GM19455 (cell line): ENCODE results near the gene PSMD5.
A peak's percentile ranks its signal among the peaks of the same experiment; 100 is the strongest.

ENCODE experiments used
- ATAC-seq: cut with Tn5 transposase; IDR thresholded peaks from one replicate; pipeline ENCODE4 v1.9.1; 2021; ENCODE audit not compliant: unreplicated experiment

The PSMD5 gene

GRCh38 chr9:120842685-120843485 lies at the start of gene PSMD5:
Gene PSMD5 (minus strand): TSS chr9:120842922. CDS start chr9:120842909, 13 bp downstream.
- peak; percentile 100 for ATAC-seq

- ATAC-seq: peak; percentile 35
Measured at GRCh38 chr9:120891884-120892747, 49.4 kb upstream of the PSMD5 start.

DNA sequence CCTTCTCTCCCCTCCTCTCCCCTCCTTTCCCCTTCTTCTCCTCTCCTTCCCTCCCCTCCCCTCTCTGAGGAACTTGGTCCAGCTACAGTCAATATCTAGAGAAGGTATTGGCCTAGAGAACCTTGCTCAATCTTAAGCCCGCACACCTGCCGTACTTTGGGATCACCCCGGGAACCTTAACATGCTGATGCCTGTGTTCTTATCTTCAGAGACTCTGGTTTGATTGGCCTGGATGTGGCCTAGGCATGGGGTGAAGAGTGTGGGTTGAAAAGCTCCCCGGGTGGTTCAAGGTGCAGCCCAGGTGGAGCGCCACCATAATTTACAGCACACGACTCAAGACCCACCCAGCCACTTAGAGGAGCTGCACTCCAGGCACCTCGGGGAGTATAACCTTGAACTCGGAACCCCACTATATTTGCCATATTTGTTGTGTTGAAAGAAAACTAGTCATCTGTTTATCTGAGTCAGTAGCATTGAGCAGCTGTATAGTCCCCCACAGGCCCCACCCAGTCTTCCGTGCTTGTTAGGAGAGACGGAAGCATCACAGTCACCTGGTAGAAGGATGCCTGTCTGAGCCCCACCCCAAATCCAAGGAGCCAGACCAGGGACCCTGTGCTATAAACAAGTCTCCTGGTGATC lies 48.6 kb upstream of the PSMD5 start:
- ATAC-seq: no peak

DNA sequence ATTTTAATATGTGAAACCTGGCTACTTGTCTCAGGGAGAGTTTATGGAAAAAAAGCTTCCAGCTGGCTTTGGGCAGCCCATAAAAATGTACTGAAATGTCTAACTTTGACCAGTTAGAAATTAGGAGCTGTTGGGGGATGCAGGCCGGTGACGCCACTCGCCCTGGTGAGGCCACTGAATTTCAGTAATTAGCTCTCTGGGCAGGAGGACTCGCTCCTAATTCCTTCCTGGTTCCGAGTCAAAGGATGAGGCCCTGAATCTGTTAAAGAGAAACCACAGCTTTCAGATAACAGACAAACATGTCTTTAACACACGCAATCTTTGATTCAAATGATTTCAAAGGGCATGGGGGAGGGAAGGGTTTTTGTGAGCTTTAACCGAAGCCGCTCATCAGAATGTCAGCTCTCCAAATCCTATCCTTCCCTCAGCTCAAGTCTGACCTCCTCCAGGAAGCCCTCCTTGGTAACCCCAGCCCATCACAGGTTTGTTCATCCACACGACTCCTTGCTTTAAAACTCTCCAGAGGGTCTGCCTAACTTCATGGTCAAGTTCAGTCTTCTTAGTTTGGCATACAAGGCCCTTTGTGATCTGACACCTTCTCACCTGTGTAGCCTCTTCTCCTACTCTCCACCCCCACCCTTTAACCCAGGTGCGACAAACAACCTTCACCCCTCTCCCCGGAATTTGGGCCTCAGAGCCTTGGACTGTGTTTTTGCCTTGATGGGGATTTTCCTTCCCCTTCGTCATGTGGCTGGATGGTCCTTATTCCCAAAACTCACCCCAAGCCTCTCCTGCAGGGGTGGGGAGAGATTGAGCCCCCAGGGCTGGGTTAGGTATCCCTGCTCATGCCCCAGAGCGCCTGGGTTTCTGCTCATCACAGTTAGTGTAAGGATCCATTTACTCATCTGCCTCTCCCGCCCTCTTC lies 47.9 kb upstream of the PSMD5 start:
- ATAC-seq: no peak

- ATAC-seq: no peak
Measured at GRCh38 chr9:120889606-120890271, 47.0 kb upstream of the PSMD5 start.

DNA sequence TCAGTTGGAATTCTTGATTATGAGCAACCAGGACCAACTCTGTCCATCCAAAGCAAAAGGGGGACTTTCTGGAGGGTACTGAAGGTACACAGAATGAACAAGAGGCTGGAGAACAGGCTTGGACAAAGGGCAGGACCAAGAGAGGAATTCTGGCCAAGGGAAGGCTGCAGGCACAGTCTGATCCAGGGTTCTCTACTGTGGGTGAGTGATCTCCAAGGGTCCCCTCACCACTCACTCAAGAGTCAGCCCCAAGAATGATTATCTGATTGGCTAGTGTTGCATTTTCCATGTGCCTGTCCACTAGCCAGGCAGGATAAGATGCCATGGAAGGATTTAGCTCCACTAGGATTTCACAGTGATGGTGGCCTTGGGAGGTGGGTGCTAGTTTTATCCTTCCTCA lies 45.9 kb upstream of the PSMD5 start:
- no peak for ATAC-seq

- ATAC-seq: no peak
Measured at GRCh38 chr9:120886490-120886967, 43.8 kb upstream of the PSMD5 start.

DNA sequence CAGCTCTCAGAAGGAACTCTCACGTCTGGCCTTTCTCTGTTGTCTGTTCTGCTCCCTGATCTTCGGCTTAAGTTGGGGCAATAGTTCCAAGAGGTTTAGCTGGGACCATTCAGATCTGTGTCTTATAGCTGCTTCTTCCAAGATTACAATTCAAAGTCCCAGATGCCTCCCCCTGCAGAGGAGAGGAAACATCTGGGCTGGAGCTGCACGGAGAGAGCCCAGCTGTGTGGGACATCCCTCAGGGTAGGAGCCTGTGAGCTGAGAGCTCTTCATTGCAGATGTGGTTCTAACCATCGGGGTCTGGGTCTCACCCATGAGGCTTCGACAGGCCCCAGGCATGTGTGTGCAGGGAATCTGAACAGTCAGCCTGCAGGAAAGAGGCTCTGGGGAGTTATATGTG lies 43.2 kb upstream of the PSMD5 start:
- ATAC-seq: no peak

- ATAC-seq: no peak
Measured at GRCh38 chr9:120885457-120885856, 42.7 kb upstream of the PSMD5 start.

DNA sequence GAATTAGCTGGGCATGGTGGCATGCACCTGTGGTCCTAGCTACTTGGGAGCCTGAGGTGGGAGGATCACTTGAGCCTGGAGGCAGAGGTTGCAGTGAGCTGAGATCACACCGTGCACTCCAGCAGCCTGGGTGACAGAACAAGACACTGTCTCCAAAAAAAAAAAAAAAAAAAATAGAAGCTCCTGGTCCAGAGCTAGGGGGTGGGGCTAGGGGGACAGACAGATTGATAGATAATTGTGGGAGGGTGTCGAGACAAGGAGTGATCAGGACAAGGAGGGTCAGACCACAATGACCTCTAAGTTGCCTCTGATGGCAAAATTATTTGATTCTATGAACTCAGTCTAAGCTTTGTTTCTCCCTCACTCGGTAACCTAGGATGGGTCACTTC lies 40.9 kb upstream of the PSMD5 start:
- ATAC-seq: no peak

- ATAC-seq: no peak
Measured at GRCh38 chr9:120882935-120883607, 40.3 kb upstream of the PSMD5 start.

DNA sequence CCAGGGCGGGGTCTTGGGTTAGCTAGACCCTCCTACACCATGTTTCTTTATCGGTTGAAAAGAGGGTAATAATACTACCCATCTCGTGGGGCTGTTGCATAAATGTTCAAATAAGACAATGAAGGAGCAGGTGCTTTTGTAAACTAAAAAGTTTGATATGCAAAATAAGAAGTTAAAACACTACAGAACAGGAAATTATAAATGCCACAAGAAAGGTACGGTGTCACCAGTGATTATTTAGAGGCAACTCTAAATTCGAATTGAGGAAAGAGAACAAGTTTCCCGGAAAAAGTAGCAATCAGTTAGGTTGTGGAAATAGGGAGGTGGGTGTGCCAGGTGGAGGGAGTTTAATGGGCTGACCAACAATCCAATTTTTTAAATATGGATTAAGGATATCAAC lies 36.7 kb upstream of the PSMD5 start:
- no peak for ATAC-seq

DNA sequence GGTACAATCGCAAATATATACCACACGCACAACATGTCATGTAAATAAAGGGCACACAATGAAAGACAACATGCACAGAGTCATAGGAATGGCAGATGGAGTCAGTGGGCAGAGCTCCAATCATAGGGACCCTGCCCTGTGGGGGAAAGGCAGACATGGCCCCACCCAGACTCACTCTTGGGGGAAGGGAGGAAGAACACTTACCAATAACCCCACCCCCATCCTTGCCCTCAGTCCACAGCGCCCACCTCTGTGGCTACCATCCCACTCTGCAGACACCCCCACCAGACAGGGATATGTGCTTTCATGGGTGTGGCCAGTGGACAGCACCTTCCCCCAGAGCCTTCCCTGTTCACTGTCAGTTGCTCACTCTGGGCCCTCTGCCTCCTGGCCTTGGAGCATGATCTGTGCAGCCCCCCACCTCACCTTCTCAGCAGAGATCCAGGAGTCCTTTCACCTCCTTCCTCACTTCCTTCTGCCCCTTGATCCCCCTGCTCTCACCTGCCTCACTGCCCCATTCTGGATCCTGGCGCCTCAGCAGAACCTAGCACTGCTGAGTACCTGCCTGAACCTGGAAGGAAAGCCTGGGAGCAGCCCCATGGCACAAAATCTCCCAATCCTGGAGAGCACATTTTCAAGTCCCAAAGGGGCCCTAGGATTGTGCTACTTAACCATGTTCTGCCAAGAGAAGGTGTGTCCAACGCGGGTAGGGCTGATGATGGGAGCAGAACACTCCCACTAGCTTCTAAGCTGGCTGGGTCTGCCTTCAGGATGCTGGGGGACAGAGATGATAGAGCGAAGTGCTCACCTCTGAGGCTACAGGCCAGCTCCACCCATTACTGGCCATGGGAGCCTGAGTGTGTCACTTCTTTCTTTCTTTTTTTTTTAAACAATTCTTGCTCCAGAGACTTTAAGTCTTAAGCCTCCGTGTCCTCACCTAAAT lies 35.7 kb upstream of the PSMD5 start:
- ATAC-seq: no peak

DNA sequence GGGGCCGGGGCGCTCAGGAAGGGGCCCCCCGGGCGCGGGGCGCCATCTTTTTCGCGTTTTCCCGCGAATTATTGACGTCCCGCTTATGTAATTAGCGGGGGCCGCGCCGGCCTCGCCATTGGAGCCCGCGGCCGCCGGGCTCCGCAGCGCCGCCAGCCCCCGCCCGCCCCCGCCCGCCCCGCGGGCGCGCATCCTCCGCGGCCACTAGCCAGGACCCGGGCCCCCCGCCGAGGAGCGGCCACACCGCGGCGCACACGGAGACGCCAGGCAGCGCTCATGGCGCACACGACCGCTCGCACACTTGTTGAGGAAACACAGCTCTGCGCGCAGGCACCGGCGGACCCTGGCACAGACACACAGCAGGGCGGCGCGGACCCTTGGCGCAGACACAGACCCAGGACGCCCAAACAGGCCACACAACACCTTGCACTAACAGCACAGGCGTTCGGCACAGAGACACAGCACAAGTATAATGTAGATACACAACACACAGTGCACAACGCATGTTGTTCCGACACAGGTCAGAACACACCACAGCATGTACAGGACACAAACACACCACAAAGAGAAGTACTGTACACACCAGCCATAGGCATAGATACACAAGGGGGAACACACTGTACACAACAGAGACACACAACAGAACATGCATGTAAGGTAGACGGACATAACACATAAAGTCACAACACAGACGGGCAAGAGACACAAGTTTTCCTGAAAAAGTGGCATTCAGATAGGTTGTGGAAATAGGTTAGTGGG lies 34.7 kb upstream of the PSMD5 start:
- ATAC-seq: peak; percentile 36

GRCh38 chr9:120876842-120877240 lies 34.1 kb upstream of the PSMD5 start, which contains the start of gene PHF19:
Gene PHF19 (minus strand): TSS chr9:120877188. CDS start chr9:120874741, 2,447 bp downstream.
- peak; percentile 31 for ATAC-seq

GRCh38 chr9:120875954-120876841 lies 33.5 kb upstream of the PSMD5 start:
- ATAC-seq: peak; percentile 59

DNA sequence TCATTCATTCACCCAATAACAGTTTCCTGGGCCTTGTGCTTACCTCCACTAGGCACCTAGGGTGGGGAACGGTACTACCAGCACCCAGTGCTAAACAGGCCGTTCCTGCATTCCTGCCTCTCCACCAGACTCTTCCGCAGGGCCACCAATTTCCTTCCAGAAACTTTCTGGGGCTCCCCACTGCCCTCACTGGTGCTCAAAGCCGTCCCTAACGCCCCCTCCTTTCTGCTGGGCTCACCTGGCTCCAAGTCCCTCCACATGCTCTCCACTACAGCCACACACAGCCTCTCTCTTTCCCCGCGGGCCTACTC lies 32.9 kb upstream of the PSMD5 start:
- ATAC-seq: no peak
